Measurements from ENCODE around the gene FAM149A.
A peak's percentile ranks its signal among the peaks of the same experiment; 100 is the strongest.

GRCh38 chr4:186192066-186192612 lies 87.6 kb downstream of the FAM149A start:
- no peak for TF ChIP-seq CTCF (IDR thresholded peaks at IDR 0.05)
- peak; percentile 24 to 57 for TF ChIP-seq POLR2A (IDR thresholded peaks at IDR 0.05)

Measured in adrenal gland (tissue), 5 donors.